HG03558 (cell line): ENCODE data around the gene FADS6.
"Not testable (repeated sequence)": the region's sequence is repeated elsewhere in the genome, so short reads cannot be mapped to it uniquely, and the experiment has no call there.

Experiments
- ATAC-seq: cut with Tn5 transposase; IDR thresholded peaks from one replicate; pipeline ENCODE4 v1.9.1; 2021; ENCODE audit warnings: moderate number of reproducible peaks; ENCODE audit not compliant: unreplicated experiment; ENCODE audit errors: extremely low read depth

Gene FADS6

GRCh38 chr17:74921769-74922168, 28.3 kb upstream of the FADS6 start:
- no peak for ATAC-seq

- ATAC-seq: no peak
Measured at GRCh38 chr17:74921026-74921681, 27.7 kb upstream of the FADS6 start.

- ATAC-seq: no peak
Measured at GRCh38 chr17:74920642-74921025, 27.2 kb upstream of the FADS6 start.

GRCh38 chr17:74920306-74920620, 26.8 kb upstream of the FADS6 start:
- no peak for ATAC-seq

GRCh38 chr17:74919440-74920305, 26.2 kb upstream of the FADS6 start:
- no peak for ATAC-seq

- no peak for ATAC-seq
Measured at GRCh38 chr17:74918906-74919305, 25.5 kb upstream of the FADS6 start.

- no peak for ATAC-seq
Measured at GRCh38 chr17:74917430-74917829, 24.0 kb upstream of the FADS6 start.

GRCh38 chr17:74916851-74917199, 23.4 kb upstream of the FADS6 start:
- ATAC-seq: no peak

- ATAC-seq: no peak
Measured at GRCh38 chr17:74916136-74916850, 22.9 kb upstream of the FADS6 start.

GRCh38 chr17:74911423-74911822, 18.0 kb upstream of the FADS6 start:
- not testable (repeated sequence) for ATAC-seq

- ATAC-seq: not testable (repeated sequence)
Measured at GRCh38 chr17:74909097-74909496, 15.7 kb upstream of the FADS6 start.

GRCh38 chr17:74907012-74907411, 13.6 kb upstream of the FADS6 start:
- no peak for ATAC-seq

- ATAC-seq: not testable (repeated sequence)
Measured at GRCh38 chr17:74906214-74906793, 12.9 kb upstream of the FADS6 start.

GRCh38 chr17:74904687-74905409, 11.4 kb upstream of the FADS6 start:
- no peak for ATAC-seq

- ATAC-seq: no peak
Measured at GRCh38 chr17:74903671-74904070, 10.2 kb upstream of the FADS6 start.

GRCh38 chr17:74903034-74903433, 9.6 kb upstream of the FADS6 start:
- no peak for ATAC-seq

GRCh38 chr17:74901353-74902135, 8.1 kb upstream of the FADS6 start:
- ATAC-seq: no peak

GRCh38 chr17:74900208-74900607, 6.8 kb upstream of the FADS6 start:
- no peak for ATAC-seq

- ATAC-seq: no peak
Measured at GRCh38 chr17:74898376-74898946, 5.0 kb upstream of the FADS6 start.
